DOHH2 (cell line): ENCODE data around the gene CDIPT.

ENCODE experiments used
- CTCF ChIP-seq: fragments of 200-600 bp; sonication (generic); IDR thresholded peaks from one replicate; pipeline ENCODE4 v1.5.1; 2014; ENCODE audit warnings: antibody characterized with exemption, mild to moderate bottlenecking, low read depth, low read length; ENCODE audit not compliant: poor library complexity, severe bottlenecking
- EZH2phosphoT487 ChIP-seq: fragments of 200-600 bp; sonication (generic); IDR thresholded peaks from 2 replicates; pipeline ENCODE4 v1.6.1; 2017; ENCODE audit warnings: borderline replicate concordance, mild to moderate bottlenecking, antibody characterized with exemption, low read length, moderate library complexity, mixed read lengths

DNA sequence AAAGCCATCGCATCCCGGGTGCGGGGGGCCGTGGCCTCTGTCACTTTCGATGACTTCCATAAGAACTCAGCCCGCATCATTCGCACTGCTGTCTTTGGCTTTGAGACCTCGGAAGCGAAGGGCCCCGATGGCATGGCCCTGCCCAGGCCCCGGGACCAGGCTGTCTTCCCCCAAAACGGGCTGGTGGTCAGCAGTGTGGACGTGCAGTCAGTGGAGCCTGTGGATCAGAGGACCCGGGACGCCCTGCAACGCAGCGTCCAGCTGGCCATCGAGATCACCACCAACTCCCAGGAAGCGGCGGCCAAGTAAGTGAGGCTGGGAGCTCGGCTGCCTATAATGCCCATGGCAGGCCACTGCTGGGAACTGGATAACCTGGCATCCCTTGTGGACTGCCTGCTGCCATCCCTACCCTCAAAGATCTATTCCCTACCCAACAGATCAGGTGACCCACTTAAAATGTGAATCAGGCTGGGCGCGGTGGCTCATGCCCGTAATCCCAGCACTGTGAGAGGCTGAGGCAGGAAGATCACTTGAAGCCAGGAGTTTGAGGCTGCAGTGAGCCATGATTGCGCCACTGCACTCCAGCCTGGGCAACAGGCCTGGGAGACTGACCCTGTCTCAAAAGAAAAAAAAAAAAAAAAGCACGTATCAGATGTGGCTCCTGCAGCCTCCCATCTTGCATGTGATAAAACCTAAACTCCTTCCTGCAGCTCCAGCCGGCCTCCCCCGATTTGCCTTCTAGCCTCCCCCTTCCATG lies 18.3 kb downstream of the CDIPT start:
- no peak for TF ChIP-seq CTCF
- TF ChIP-seq EZH2phosphoT487, result no peak
